GM21367 (cell line): ENCODE results near the gene FBN1.

Experiments used
- ATAC-seq: cut with Tn5 transposase; IDR thresholded peaks from one replicate; pipeline ENCODE4 v1.9.1; 2021; ENCODE audit not compliant: unreplicated experiment

The FBN1 gene

DNA sequence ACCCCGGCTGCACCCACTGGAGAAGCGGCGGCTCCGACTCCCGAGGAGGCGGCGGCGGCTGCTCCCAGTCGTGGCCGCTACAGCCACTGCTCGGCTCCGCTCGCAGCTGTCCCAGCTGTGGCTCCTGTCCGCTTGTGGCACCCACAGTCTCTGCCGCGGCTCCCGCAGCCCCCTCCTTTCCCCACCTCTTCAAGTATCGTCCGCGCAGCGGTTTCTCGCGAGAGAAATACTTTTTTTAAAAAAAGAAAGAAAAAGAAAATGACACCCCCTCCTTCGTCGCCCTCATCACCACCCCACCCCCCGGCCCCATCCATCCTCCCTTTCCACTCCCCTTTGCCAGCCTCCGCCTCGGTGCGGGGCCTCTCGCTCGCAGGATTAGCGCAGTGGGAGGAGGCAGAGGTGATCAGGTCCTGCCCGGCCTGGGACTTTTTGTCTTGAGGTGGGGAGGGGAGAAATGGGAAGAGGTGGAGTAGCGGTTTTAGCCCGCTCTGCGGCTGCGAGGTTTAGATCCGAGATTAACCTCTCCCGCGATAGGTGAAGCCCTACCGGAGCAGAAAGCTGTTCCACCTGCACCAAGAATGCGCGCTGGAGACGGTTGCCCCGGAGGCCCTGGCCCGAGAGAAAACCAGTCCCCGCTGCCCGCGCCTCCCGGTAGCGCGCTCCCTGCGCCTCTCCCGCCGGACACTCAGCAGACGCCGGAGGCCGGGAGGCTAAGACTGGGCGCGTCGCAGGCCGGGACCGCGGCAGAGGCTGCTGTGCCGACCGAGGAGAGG lies at the start of gene FBN1:
Gene FBN1, minus strand, starts transcription at position 152 of the 773 bp plus-strand sequence. CDS start 940 bp downstream, outside the sequence.
- peak; percentile 54 for ATAC-seq

GRCh38 chr15:48693484-48693883 lies 48.0 kb upstream of the FBN1 start:
- ATAC-seq = no peak

- no peak for ATAC-seq
Measured at GRCh38 chr15:48688493-48688892, 43.0 kb upstream of the FBN1 start.

DNA sequence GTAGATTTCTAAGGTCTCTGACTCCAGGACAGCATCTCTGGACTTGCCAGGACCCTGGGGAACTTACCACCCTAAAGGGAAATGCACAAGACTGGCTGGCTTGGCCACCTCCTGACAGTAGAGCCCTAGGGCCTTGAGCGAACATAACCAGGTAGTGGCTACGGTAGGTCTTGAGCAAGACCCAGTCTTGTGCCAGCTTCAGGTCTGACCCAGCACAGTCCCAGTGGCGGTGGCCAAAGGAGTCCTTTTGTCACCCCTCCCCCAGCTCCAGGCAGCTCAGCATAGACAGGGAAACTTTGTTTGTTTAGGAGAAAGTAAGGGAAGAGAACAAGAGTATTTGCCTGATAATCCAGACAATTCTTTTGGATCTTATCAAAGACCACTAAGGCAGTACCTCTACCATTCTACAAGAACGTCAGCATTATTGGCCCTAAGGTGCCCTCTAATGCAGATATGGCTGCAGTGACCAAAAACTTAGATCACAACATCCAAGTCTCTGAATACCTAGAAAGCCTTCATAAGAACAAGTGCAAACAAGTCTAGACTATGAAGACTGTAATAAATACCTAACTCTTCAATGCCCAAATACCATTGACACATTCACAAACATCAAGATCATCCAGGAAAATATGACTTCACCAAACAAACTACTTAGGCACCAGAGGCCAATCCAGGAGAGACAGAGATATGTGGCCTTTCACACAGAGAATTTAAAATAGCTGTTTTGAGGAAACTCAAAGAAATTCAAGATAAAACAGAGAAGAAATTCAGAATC lies 38.7 kb upstream of the FBN1 start:
- no peak for ATAC-seq

DNA sequence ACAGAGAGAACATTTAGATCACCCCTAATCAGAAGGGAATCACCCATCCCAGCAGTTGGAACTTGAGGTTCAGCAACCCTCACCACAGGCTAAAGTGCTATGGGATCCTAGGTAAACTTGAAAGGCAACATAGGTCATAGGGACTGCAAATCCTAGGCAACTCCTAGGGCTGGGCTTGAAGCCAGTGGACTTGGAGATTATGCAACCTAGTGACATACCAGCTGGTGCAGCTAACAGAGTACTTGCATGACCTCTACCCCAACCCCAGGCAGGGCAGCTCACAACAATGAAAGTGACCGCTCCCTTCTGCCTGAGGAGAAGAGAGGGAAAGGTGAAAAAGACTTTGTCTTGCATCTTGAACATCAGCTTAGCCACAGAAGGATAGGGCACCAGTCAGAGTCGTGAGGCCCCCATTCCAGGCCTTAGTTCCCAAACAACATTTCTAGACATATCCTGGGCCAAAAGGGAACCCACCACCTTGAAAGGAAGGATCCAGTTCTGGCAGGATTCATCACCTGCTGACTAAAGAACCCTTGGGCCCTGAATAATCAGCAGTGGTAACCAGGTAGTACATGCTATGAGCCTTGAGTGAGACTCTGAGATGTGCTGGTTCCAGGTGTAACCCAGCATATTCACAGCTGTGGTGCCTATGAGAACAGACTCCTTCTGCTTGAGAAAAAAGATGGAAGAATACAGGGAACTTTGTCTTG lies 37.6 kb upstream of the FBN1 start:
- no peak for ATAC-seq

- no peak for ATAC-seq
Measured at GRCh38 chr15:48681353-48681752, 35.8 kb upstream of the FBN1 start.

DNA sequence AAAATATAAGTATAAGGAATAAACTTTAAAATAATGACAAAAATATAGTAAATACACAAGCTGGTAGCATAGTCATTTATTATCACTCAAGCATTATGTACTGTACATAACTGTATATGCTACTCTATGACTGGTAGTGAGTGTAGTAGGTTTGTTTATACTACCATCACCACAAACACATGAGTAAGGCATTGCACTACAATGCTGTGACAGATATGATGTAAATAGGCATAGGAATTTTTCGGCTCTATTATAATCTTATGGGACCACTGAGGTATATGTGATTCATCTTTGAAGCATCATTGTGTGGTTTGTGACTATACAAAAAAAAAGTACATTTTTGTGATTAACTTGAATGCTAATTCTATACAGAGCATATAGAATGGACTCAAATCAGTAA lies 35.3 kb upstream of the FBN1 start:
- no peak for ATAC-seq

DNA sequence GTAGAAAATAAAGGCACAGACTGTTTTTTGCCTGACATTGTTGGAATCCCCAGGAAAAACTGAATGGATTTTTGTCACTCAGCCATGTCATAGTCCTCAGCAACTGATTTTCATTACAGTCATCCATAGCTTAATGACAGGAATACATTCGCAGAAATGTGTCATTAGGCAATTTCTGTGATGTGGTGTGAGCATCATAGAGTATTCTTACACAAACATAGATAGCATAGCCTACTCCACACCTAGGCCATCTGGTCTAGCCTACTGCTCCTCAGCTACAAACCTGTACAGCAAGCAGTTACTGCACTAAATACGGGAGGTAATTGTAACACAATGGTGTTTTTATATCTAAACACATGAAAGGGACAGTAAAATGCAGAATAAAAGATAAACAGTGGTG lies 34.4 kb upstream of the FBN1 start:
- ATAC-seq = no peak

GRCh38 chr15:48678851-48679250 lies 33.3 kb upstream of the FBN1 start:
- no peak for ATAC-seq

GRCh38 chr15:48677821-48678220 lies 32.3 kb upstream of the FBN1 start:
- no peak for ATAC-seq

DNA sequence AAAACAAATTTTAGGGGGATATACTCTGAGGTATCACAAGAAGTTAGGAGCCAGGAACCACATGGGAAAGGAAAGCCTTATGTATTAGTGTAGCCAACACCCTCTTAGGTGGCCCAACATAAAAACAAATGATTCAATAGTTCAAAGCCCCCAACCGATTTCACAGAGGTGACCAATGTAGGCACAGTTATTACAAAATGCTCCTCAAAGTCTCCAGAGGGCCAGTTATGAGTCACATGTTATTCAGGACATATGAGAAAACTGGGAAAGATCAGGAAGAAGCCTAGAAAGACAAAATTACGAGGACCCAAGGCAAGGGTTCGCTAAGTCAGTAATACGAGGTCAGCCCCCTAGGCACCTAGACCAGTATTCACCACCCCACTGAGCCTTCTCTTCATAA lies 29.9 kb upstream of the FBN1 start:
- ATAC-seq = no peak

DNA sequence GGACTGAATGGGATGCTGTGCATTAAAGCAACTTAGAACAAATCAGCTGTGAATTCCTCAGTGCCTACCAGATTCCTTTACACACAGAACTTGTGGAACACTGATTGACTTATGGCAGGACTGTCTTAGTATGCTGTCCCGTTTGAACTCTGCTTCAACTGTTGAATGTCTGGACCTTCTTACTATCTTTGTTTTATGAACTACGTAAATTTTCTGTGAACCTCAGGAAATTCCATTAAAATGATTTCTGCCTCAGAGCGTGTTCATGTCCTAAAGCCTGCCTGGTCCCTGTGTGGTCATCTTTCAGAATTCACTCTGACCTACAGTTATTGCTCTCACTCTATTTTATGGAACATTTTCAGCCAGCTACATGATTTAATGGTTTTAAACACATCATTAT lies 29.4 kb upstream of the FBN1 start:
- ATAC-seq = no peak

- no peak for ATAC-seq
Measured at GRCh38 chr15:48672206-48672605, 26.7 kb upstream of the FBN1 start.

DNA sequence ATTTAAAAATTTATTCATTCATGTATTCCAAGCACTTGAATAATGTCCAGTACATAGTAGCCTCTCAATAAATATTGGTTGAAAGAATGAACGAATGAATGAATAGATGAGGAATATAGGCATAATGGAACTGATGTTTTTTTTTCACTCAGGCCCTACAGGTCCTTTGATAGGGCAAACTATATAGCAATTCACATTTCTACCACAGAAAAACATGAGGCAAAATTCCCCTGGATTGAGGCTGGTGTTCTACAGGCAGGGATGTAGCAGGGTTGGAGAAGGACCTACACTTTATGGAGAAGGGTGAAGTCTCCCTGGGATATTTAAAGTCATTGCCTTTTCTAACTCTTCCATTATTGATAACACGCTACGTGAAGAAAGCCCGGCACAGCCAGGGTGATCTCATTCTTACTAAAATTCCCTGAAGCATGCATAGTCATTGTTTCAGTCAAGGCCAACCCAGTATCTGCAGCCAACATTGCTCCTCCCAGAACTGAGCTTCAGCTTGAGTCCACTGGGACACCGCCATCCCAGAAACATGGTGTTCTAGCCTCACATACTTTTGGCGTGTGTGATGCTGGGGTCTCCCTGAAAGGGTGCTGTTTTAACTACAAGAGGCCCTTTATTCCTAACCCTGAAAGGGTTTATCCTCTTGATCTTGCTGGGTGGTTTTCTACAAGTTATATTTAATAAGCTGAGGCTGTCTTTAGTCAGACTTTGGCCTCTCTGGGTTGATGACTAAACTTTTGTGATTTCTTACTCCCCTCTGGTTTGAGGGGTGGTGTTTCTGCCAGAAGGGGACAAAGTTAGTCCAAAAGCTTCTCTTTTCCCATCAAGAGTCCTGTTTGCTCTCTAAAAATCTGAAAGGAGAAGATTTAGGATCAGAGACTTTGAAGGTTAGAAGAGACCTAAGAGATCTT lies 25.9 kb upstream of the FBN1 start:
- ATAC-seq = no peak

GRCh38 chr15:48667701-48668100 lies 22.2 kb upstream of the FBN1 start:
- no peak for ATAC-seq

DNA sequence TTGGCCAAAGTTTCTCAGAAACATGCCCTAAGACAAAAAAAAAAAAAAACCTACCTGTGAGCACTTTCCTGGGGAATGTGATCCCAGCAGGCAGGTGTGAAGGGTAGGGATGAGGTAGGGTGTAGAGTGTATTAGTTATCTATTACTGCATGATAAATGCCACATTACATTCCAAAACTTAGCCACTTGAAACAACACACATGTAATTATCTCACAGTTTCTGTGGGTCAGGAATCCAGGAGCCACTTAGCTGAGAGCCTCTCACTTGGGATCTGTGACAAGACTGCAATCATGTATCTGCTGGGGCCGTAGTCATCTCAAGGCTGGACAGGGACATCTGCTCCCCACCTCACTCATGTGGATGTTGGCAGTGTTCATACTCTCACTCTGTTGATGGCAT lies 18.9 kb upstream of the FBN1 start:
- no peak for ATAC-seq

DNA sequence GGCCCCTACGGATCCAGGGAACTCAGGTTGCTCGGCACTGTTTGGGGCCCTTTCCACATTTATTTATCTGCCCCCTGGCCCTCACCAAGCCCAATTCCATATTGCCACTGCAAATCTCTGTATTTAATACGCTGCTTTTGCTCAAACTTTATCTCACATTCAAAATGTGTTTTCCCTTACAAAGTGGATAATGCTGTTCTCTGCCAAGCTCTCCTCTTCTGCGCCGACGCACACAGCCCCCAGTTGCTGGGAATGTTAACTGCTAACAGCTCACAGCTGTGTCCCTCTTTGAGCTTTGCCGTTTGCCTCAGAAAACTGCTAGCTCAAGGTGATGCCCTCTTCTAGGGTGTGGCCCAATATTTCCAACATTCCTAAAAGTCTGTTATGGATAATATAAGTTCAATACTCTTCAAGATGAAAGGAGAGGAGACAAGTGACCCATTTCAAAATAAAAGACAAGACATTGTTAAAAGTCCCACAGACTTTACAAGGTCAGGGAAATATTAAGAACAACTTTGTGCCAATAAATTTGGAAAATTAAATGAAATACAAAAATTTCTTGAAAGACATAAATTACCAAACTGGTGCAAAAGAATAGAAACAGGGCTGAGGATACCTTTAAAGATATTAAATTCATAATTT lies 12.6 kb upstream of the FBN1 start:
- ATAC-seq = no peak

DNA sequence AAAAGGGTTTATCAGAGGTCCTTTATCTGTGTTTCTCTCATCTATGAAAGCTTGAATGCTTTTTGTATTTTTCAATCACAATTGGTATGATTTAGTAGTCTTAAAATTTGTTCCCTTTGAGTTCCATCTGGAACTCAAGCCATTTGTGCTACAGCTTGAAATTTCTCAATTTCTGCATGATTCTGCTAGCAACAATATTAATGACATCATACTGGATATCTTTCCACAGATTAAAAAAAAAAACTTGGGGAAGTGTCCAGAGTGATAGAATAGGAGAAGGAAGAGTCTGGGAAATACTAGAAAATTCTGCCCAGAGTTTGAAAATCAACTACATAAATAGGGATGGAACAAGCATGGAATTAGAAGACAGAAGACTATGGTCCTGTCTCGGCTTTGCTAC lies 9.3 kb upstream of the FBN1 start:
- ATAC-seq = no peak

DNA sequence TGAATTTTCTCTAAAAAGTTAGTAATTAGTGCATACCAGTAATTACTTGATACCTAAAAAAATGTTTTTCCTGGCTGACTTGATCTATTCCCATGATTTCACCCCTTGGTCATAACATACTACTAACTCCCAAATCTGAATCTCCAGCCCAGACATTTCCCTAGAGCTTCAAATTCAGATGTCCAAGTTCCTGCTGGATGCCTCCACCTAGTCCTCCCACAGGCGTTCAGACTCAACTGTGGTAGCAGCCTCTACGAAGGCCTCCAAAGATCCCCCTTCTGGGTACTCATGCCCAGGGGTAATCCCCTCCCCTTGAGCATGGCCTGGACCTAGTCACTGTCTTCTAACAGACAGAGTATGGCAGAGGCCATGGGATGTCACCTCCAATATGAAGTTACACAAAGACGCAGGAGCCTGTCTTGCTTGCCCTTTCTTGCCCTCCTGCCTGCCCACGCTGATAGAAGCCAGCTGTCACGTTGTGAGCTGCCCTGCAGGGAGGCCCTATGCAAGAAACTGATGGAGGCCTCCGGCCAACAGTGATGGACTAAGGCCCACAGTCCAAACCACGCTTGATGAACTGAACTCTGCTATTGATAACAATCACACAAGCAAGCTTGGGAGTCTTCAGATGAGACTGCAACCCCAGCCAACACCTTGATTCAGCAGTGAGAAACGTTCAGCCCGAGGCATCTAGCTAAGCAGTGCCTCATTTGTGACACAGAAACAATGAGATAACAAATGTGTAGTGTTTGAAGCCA lies 8.6 kb upstream of the FBN1 start:
- no peak for ATAC-seq

GRCh38 chr15:48653216-48653615 lies 7.7 kb upstream of the FBN1 start:
- no peak for ATAC-seq
